SIG-M5 treated with dmso at 0.1 percent for 504 hours (cell line): ENCODE results near the gene PPP1CA.

Experiments used
- DNase-seq: peaks from one replicate; lab custom pipeline; 2025; ENCODE audit not compliant: unreplicated experiment; lab: John Stamatoyannopoulos, UW

The PPP1CA gene

DNA sequence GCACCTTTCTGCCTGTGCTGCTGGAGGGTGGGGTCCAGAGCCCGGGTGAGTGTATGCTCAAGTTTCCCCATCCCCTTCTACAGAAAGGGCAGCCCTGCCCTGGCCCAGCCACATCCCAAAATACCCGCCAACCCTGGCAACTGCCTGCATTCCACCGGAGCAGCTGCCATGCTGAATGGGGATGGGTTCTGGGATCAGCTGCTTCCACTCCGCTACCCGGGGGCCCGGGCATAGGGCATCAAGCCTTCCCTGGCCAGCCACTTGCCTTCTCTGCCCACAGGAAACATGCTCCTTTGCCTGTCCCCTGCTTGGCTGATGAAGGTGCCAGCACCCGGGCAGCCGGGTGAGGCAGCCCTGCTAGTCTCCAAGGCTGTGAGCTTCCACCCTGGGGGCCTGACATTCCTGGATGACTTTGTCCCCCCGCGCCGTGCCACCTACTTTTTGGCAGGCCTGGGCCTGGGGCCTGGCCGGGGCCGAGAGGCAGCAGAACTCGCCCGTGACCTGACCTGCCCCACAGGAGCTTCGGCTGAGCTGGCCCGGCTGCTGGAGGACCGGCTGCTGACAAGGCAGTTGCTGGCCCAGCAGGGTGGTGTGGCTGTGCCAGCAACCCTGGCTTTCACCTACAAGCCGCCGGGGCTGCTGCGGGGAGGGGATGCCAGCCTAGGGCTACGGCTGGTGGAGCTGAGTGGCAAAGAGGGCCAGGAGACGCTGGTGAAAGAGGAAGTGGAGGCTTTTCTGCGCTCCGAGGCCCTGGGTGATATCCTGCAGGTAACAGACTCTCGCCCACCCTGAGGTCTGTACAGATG lies 17.0 kb upstream of the PPP1CA start:
- no peak for DNase-seq

DNA sequence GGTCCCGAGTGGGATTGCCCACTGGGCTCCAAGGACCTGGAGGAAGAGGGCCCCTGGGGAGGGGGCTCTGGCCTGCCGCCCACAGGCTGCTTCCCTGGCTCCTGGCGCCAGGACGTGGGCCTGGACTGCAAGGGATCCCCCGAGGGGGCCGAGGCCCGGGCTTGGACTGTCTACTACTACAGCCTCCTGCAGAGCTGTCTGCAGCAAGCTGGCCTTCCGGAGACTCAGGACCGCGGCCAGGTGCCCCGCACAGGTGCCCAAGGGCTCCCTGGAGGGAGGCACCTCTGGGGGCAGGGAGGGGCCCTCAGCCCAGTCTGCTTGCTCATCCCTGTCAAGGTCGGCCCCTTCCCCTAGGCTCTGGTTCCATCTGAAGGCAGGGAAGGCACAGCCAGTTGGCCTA lies 15.8 kb upstream of the PPP1CA start:
- no peak for DNase-seq

DNA sequence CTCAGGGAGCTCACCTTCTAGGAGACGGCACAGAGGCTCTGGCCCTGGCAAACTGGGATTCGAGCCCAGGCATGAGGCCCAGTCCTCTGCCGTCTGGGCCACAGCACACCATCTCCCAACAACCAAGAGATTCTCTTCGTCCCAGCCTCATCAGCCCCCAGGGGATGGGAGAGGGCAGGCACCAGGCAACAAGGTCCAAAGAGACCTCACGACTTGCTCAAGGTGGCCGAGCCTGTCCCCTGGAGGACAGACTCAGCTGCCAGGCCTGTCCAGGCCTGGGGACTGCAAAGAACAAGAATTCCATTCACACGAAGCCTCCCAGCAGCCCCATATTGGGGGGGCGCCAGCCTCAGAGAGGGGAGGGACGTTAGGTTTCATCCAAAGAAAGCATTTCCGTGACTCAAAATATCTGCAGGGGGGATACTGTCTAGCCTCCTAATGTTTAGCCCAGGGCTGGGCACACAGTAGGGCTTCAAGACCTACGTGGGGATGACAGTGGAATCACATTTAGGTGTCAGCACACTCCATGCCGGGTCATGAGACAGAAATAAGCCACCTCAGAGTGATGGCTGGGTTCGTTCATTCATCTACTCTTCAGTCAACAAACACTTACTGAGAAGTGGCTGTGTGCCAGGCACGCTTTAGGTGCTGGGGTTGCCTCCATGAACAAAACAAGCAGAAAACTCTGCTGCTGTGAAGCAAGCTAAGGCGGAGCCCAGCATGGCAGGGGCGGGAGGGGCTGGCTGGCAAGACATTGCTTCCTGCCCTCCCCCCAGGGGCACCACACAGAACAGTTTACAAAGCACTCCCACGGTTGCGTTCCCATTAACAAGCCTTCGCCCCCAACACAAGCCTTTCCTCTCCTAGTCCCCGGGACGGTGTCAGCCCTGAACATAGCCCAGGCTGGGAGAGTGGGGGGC lies 15.0 kb upstream of the PPP1CA start:
- DNase-seq: no peak

DNA sequence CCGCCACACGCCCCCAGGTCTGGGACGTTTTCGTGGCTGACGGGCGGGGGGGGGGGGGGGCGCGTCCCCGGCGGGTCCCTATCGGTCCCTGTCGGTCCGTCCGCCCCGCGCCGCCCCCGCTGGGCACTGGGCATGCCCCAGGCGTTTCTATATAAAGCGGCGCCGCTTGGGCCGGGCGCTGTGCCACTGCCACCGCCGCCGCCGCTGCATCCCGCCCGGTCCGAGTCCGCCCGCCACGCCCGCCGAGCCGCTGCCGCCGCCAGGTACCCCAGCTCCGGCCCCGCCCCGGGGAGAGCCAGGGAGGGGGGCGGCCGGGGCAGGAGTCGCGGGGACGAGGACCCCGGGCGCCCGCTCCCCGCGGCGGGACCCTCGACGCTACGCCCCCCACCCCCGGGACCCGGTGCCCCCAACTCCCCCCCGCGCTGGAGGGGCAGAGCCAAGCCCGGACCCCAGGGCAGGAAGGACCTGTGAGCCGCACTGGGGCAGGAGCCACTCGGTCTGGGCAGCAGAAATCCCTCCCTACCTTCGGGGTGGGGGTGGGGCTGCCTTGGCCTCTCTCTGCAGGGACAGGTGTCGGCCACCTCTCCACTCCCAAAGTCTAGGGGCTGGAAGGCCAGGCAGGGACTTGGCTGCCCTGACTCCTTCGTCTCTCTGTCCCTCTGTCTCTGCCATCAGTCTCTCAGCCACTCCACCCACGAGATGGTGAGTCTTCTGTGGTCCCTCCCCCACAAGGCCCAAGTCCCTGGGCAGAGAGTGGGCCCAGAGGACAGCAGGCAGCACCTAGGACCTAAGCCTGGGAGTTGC lies 14.0 kb upstream of the PPP1CA start, which contains the start of gene CARNS1:
CARNS1 (plus strand) TSS at position 178 of the 804 bp plus-strand sequence; CDS start at position 700, 522 bp downstream.
- DNase-seq: no peak

DNA sequence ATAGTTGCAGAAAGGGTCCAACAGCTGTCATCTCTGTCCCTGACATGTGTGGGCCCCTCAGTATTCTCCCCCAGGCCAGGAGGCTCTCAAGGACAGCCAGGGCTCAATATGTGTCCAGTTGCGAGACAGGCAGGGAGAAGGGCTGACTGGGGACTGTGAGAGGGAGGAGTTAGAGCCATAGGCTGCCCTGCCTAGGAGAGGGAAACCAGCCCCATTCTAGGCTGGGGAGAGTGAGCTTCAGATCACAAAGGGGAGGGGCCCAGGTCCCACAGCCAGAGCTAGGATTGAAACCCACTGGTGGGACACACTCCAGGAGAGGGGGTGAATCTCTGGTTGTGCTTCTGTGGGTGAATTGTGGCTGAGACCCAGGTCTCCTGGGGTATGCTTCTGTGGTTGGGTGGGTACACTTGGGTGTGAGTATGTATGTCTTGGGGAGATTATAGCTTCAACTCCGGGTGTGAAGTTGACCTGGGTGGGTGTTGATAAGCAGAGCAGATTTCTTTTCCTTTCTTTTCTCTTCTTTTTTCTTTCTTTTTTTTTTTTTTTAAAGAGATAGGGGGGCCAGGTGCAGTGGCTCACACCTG lies 11.7 kb upstream of the PPP1CA start:
- no peak for DNase-seq

DNA sequence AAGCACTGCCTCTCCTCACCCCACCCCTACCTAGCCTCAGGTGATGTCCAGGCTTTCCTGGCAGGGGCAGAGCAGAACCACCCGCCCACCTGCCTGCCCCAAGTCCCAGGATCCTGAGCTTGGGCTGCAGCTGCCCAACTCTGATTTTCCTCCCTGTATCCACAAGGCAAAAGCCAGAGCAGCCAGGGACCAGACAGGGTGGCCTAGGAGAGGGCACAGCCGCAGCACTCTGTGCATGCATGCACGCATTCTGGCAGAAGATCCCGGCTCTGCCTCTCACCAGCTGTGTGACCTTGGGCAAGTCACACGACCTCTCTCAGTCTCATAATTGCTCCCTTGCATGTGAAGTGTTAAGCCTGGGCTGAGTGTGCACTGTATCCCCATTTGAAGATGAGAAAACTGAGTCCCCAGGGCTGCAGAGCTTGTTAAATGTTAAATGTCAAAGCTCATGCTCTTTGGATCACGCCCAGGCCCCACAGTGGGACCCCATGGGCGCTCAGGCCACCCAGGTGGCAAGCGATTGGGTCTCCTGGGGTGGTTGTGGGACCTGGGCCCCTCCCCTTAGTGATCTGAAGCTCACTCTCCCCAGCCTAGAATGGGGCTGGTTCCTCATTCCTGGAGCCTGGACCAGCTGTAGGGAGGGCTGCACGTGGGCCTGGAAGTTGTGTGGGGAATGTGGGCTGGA lies 11.0 kb upstream of the PPP1CA start:
- DNase-seq: no peak

DNA sequence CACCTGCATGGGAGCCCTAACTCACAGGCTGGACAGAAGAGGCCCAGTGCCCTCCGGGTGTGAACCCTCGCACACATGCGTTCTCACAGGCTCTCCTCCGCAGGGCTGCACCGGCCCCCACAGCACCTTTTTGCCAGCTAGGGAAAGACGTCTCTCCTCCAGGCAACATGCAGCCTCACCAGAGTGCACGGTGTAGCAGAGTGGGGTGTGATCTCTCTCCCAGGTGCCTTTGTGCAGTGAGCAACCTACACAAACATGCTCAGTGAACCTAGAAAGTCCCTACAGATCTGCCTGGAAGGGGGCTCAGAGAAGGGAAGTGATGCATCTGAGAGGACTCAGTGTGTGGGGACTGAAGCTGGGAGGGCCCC lies 10.1 kb upstream of the PPP1CA start:
- no peak for DNase-seq

DNA sequence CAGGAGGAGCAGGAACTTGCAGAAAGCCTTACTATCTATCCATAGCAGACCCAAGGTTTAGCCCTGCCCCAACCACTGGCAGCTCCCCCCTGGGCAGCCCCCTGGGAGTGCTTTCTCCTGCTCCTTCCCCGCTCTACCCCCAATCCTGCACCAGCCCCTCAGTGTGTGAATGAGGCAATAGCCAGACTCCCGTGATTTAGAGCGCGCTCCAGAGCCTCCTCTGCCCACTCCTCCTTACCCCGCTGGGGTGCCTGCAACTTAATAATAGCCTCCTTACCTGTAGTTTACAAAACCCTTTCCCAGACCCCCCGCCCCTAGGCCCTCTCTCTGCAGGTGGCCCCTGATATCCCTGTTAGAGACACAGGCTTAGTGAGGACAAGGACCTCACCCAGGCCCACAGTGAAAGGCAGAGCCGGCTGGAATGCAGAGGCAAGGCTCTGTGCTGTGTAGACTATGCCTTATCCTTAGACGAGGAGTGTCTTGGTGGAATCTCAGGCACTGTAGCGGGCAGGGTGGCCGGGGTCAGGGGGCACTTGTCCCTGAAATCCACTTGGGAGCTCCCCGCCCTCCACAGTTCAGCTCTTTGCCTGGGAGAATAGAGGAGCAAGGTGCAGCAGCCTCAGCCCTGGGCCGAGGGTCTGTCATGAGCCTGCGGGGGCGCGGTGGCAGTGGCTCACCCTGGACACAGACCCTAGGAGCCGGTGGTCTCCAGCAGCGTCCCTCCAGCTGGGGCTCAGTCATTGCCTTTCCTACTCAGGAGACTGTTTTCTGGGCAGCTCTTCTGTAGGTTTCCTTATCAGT lies 9.5 kb upstream of the PPP1CA start:
- no peak for DNase-seq

DNA sequence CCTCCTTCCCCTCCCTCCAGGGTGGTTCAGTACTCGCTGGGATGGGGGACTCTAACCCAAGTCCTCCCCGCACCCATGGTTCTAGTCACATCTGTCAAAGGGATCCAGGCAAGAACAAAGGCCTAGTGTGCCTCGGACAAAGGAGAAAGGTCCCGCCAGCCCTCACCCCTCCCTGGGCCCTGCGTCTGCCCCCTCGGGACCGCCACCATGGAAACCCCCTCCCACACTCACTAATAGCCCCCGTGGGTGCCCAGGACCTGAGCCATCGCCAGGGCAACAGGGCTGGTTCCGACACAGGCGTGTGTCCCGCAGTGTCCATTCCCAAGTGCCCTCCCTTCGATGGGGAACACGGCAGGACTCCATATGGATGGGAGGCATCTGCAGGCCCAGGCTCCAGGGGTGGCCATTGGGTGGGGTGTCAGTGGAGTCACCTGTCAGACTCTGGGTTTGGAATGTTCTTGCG lies 8.7 kb upstream of the PPP1CA start:
- DNase-seq: no peak

DNA sequence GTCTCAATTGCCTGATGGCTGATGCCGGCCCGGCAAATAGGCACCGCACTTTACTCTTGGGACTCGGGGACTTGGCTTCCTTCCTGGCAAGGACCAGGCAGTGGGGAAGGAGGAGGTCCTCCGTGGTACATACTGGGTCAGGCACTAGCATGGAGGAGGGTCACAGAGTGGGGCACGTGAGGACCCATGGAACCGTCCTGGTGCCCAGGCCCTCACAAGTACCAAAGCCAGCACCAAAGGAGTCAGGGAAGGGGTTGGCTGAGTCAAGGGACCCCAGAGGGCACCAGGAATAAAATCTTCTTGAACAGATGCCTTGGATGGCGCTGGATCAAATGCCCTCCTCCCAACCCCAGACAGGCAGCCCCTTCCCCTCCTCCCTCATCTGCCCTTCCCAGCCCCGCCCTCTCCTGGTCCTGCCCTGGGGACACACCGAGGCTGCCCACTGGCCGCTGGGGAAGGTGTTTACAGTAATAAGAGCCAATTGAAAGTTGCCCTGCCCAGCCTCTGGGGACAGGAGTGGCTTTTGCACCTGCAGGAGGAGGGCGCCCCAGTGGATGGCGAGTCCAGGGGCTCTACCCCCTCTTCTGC lies 8.2 kb upstream of the PPP1CA start:
- no peak for DNase-seq

DNA sequence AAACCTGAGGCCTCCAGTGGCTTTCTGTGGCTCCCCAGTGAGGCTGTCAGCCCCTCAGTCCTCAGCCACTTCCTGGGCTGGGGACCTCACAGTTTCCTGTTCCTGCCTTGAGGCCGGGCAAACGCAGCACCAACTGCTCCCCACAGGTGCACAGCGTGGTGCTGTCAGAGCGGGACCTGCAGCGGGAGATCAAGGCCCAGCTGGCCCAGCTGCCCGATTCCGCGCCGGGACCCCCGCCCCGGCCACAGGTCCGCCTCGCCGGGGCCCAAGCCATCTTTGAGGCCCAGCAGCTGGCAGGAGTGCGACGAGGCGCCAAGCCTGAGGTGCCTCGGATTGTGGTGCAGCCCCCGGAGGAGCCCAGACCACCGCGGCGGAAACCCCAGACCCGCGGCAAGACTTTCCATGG lies 7.6 kb upstream of the PPP1CA start:
- DNase-seq: no peak

DNA sequence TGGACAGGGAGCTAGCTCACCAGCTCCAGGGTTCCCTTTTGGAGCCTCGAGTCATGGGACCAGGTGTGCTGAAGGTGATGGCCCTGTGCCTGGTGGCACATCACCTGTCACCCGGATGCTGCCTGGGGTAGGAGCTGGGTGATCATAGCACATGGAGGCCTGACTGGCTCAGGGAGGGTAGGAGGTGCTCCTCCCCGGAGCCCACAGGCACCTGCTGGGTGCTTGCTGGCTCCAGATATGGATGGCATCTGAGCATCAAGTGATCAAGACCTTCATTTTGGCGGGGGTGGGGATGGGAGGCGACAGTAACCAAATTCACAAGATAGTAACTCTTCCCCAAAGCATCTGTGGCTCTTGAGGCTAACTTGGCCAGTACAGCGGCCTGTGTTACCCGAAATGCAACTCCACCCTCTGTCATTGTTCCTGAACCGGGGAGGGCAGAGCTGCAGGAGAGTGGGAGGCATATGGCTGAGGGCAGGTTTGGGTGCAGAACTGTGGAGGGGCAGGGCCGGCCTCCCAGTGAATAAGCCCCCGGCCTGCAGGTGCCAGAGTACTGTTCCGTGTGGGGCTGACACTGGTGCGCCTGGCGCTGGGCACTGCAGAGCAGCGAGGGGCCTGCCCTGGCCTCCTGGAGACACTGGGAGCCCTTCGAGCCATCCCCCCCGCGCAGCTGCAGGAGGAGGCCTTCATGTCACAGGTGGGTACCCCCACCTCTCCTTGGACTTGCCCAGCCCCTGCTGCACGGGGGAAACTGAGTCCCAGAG lies 7.0 kb upstream of the PPP1CA start:
- no peak for DNase-seq

DNA sequence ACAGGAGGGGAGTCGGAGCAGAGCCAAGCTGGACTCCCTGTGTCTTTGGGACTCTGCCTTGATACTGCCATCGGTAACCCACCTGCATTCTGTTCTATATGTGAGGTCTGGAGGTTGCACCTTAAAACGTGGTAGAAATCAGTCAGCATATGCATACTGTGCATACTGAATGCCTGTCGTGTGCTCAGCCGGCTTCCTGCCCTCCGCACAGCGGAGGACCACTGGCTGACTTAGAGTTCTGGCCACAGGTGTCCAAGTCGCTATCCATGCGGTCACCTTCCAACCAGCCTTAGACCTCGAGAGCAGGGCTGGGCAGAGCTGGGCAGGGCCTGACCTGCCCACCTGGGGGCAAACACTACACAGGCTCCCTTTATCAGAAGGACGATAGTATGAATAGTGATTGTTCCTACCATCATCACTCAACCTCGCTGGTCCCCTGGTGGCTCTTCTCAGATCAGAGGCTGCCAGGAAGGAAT lies 6.1 kb upstream of the PPP1CA start:
- no peak for DNase-seq

DNA sequence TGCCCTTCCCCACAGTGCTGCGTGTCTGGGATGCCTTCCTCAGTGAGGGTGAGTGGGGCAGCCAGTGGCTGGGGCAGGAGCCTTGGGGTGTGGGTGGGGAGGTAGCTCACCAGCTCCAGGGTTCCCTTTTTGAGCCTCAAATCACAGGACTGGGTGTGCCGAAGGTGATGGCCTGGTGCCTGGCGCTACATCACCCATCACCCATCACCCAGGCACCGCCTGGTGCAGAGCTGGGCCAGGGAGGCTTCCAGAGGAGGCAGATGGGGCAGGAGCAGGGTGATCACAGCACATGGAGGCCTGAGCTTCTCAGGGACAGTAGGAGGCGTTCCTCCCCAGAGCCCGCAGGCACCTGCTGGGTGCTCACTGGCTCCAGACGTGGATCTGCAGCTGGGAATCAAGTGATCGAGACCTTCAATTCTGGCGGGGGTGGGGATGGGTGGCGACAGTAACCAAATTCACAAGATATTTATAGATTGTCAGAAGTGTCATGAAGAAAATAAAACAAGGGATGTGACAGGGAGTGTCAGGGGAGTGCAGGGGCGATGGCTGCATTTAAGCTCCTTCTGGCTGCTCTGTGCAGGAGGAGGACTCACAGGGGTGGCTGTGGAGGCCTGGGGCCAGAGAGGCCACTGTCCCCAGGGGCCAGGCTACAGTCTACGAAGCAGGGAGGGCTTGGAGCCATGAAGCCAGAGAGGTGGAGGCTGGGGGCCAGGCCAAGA lies 5.5 kb upstream of the PPP1CA start:
- DNase-seq: no peak

DNA sequence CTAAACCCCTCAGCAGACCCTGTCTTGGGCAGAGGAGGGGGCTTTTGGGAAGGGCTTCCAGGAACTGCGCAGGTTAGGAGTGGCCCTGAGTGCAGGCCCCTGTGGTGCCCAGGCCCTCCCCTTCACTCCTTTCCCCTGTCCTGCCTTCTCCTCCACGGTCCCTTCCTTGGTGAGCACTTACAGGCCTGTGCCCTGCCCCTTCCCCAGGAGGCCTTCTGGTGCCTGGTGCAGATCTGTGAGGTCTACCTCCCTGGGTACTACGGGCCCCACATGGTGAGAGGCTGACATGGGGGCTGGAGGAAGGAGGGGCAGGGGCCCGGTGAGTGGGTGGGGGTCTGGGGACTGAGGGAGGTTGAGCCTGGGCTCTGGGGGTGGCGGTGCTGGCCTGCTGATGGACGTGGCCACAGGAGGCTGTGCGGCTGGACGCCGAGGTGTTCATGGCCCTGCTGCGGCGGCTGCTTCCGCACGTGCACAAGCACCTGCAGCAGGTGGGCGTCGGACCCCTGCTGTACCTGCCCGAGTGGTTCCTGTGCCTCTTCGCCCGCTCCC lies 4.8 kb upstream of the PPP1CA start:
- no peak for DNase-seq

DNA sequence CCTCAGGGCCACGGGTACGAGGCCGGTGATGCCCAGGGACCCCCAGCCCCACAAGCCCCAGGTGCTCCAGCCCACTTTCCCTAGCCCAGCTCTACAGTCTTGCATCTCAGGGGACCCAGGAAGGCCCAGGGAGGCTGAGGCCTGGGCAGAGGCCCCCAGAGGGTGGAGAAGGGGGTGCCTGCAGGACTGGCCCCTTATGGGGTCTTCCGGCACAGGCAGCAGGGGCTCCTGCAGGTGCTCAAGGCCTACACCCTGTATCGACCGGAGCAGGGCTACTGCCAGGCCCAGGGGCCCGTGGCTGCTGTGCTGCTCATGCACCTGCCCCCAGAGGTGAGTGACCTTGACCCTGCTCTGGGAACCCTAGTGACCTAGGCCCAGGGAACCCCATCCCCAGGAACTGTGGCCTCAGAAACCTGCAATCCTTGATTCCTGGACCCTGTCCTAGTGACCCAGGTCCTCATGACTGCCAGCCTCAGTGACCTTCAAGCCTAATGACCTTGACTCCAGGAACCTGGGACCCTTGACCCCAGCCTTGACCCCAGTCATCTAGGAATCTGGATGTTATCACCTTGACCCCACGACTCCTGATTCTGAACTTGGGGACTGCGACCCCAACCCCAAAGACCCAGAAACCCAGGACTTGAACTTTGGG lies 4.2 kb upstream of the PPP1CA start:
- DNase-seq: no peak

DNA sequence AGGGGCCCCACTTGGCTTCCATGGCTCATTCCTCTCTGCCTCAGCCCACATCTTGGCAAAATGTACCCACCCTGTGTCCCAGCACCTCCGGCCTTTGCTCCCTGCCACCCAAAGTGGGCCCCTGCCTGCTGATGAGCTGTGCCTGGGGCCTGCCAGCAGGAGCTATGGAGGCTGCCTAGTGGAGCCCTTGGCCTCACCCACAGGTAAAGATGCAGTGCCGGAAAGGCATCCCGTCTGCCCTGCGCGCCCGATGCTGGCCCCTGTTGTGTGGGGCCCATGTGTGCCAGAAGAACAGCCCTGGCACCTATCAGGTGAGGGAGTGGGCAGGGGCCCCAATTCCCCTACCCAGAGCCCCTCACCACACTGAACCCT lies 3.5 kb upstream of the PPP1CA start:
- no peak for DNase-seq
